Measurements from ENCODE around the gene P2RY14. TPM values are rescaled to one million over a fixed set of nuclear protein-coding genes. Genes with fewer than 3 reads are reported as not detected.

The P2RY14 gene
- total RNA-seq, 1 experiment from 2014 or later, result not detected

GRCh38 chr3:151209654-151210053 is 68.7 kb downstream of the P2RY14 start:
- ATAC-seq, result no peak
- DNase-seq (ENCODE audit: low spot score), result no peak
- no peaks in the 10 kb centered on the region for H3K27me3 Mint-ChIP-seq (ENCODE audit: low read depth)
- ChIA-PET CTCF (no interaction called here), POLR2A (no interaction called here)
- TF ChIP-seq ZSCAN18 (CRISPR knock-in tag; IDR thresholded peaks at IDR 0.05), result no peak
- TF ChIP-seq ZNF671 (CRISPR knock-in tag; IDR thresholded peaks at IDR 0.05), result no peak
- H3K9me3 Mint-ChIP-seq, result no peaks in the 10 kb centered on the region
- H3K36me3 Mint-ChIP-seq, result no peaks in the 10 kb centered on the region
- H3K27ac Mint-ChIP-seq, result no peak overlapping the region
- H3K4me3 Mint-ChIP-seq, result no peak overlapping the region
- peaks cover 20% of the 10 kb centered on the region for H3K4me1 Mint-ChIP-seq

- no peak for DNase-seq (ENCODE audit: low spot score)
- POLR2A ChIA-PET, result no interaction called here
- ATAC-seq, result no peak
- Mint-ChIP-seq H3K9me3 (no peaks in the 10 kb centered on the region), H3K4me3 (no peak overlapping the region), H3K27ac (no peak overlapping the region), H3K27me3 (ENCODE audit: low read depth) (no peaks in the 10 kb centered on the region), H3K4me1 (peaks cover 15% of the 10 kb centered on the region), H3K36me3 (no peaks in the 10 kb centered on the region)
- TF ChIP-seq ZMAT4 (CRISPR knock-in tag; IDR thresholded peaks at IDR 0.05) (no peak), NR2C2 (CRISPR knock-in tag; IDR thresholded peaks at IDR 0.05) (no peak), ZNF121 (CRISPR knock-in tag; IDR thresholded peaks at IDR 0.05) (no peak), NFYB (CRISPR knock-in tag; conservative IDR thresholded peaks at IDR 0.05; ENCODE audit: low read depth) (no peak), CREM (CRISPR knock-in tag; IDR thresholded peaks at IDR 0.05) (no peak), OVOL2 (CRISPR knock-in tag; IDR thresholded peaks at IDR 0.05; ENCODE audit: borderline replicate concordance) (no peak), IRF1 (CRISPR knock-in tag; IDR thresholded peaks at IDR 0.05) (no peak), E2F5 (CRISPR knock-in tag; IDR thresholded peaks at IDR 0.05) (no peak), ATF3 (CRISPR knock-in tag; conservative IDR thresholded peaks at IDR 0.05) (no peak), ZNF423 (CRISPR knock-in tag; IDR thresholded peaks at IDR 0.05) (no peak), PRRX2 (CRISPR knock-in tag; IDR thresholded peaks at IDR 0.05) (no peak), SMAD3 (CRISPR knock-in tag; IDR thresholded peaks at IDR 0.05; ENCODE audit: borderline replicate concordance) (no peak), TCF7 (CRISPR knock-in tag; IDR thresholded peaks at IDR 0.05; ENCODE audit: low read depth) (no peak), EMX1 (CRISPR knock-in tag; IDR thresholded peaks at IDR 0.05) (no peak)
- CTCF ChIA-PET, result interaction anchor here (0.6 to 0.7 kb wide), 2 partner anchors 1075 to 1625 kb away, joined by 3 read pairs; no protein-coding TSS in a partner anchor
Observed at GRCh38 chr3:151206201-151206600, 72.1 kb downstream of the P2RY14 start.

- no peak for DNase-seq (ENCODE audit: low spot score)
- Mint-ChIP-seq H3K36me3 (no peaks in the 10 kb centered on the region), H3K4me1 (peaks cover 8% of the 10 kb centered on the region), H3K27ac (peak overlapping the region; percentile 30; the same call in 1 of the 2 replicates), H3K4me3 (no peak overlapping the region), H3K27me3 (ENCODE audit: low read depth) (no peaks in the 10 kb centered on the region), H3K9me3 (no peaks in the 10 kb centered on the region)
- no peak for ATAC-seq
- CTCF ChIA-PET, result interaction anchor here (0.7 kb wide), 1 partner anchor 1625 kb away, joined by 3 read pairs; no protein-coding TSS in a partner anchor
- POLR2A ChIA-PET, result no interaction called here
- TF ChIP-seq ERG (CRISPR knock-in tag; IDR thresholded peaks at IDR 0.05) (no peak), ZBTB43 (CRISPR knock-in tag; IDR thresholded peaks at IDR 0.05) (no peak), PRRX2 (CRISPR knock-in tag; IDR thresholded peaks at IDR 0.05) (no peak), ZNF425 (CRISPR knock-in tag; conservative IDR thresholded peaks at IDR 0.05) (no peak), ZNF281 (CRISPR knock-in tag; IDR thresholded peaks at IDR 0.05) (no peak)
Observed at GRCh38 chr3:151205482-151205881, 72.9 kb downstream of the P2RY14 start.
